H9 (cell line): ENCODE results near the gene ANKRD12. TPM values are rescaled to one million over a fixed set of nuclear protein-coding genes. Genes with fewer than 3 reads are reported as not detected.

ENCODE experiments used
- DNase-seq: peaks from one replicate; pipeline ENCODE4 v3.0.0-alpha.2; 2017
- H2AFZ ChIP-seq: one replicate; pipeline ENCODE4 v1.6.1; 2013; ENCODE audit warnings: mild to moderate bottlenecking, low read length, control low read depth, moderate library complexity
- H2AK5ac ChIP-seq: 2 replicates; pipeline ENCODE4 v1.6.1; 2013; ENCODE audit warnings: low read length, control low read depth, mixed read lengths; ENCODE audit not compliant: insufficient read length
- H2BK120ac ChIP-seq: one replicate; pipeline ENCODE4 v1.6.1; 2013; ENCODE audit warnings: low read depth, mild to moderate bottlenecking, low read length, control low read depth, inconsistent platforms; ENCODE audit not compliant: poor library complexity, severe bottlenecking
- H2BK12ac ChIP-seq: 2 replicates; pipeline ENCODE4 v1.6.1; 2013; ENCODE audit warnings: low read length, control low read depth, mixed read lengths, low read depth; ENCODE audit not compliant: insufficient read length
- H2BK15ac ChIP-seq: 2 replicates; pipeline ENCODE4 v1.6.1; 2013; ENCODE audit warnings: low read depth, low read length, control low read depth
- H2BK20ac ChIP-seq: one replicate; pipeline ENCODE4 v1.6.1; 2013; ENCODE audit warnings: low read depth, mild to moderate bottlenecking, low read length, control low read depth, inconsistent platforms; ENCODE audit not compliant: poor library complexity, severe bottlenecking
- H2BK5ac ChIP-seq: 2 replicates; pipeline ENCODE4 v1.6.1; 2013; ENCODE audit warnings: low read length, control low read depth, mixed read lengths; ENCODE audit not compliant: insufficient read length
- H3K14ac ChIP-seq: 2 replicates; pipeline ENCODE4 v1.6.1; 2013; ENCODE audit warnings: low read length, control low read depth; ENCODE audit not compliant: insufficient read depth
- H3K18ac ChIP-seq: 2 replicates; pipeline ENCODE4 v1.6.1; 2013; ENCODE audit warnings: low read depth, mild to moderate bottlenecking, mixed read lengths, low read length, control low read depth; ENCODE audit not compliant: insufficient read length
- H3K23ac ChIP-seq: 2 replicates; pipeline ENCODE4 v1.6.1; 2013; ENCODE audit warnings: low read length, control low read depth, mixed read lengths, low read depth; ENCODE audit not compliant: insufficient read length
- H3K23me2 ChIP-seq: 2 replicates; pipeline ENCODE4 v1.6.1; 2013; ENCODE audit warnings: low read depth, mild to moderate bottlenecking, mixed read lengths, low read length, control low read depth; ENCODE audit not compliant: insufficient read length, poor library complexity, severe bottlenecking
- H3K27ac ChIP-seq: 2 replicates; pipeline ENCODE4 v1.5.1; 2013; ENCODE audit warnings: low read length, control low read depth, mixed read lengths, low read depth; ENCODE audit not compliant: insufficient read length
- H3K27me3 ChIP-seq: 2 replicates; pipeline ENCODE4 v1.6.1; 2013; ENCODE audit warnings: low read length, control low read depth, inconsistent platforms; ENCODE audit not compliant: insufficient read depth
- H3K4ac ChIP-seq: 2 replicates; pipeline ENCODE4 v1.6.1; 2013; ENCODE audit warnings: low read depth, mild to moderate bottlenecking, control low read depth, inconsistent platforms, low read length, moderate library complexity
- H3K4me1 ChIP-seq: 2 replicates; pipeline ENCODE4 v1.6.1; 2013; ENCODE audit warnings: low read length, control low read depth, inconsistent platforms; ENCODE audit not compliant: insufficient read depth
- H3K4me2 ChIP-seq: 2 replicates; pipeline ENCODE4 v1.6.1; 2013; ENCODE audit warnings: low read length, control low read depth, mixed read lengths; ENCODE audit not compliant: insufficient read length, insufficient read depth
- H3K56ac ChIP-seq: 2 replicates; pipeline ENCODE4 v1.6.1; 2013; ENCODE audit warnings: low read depth, mild to moderate bottlenecking, mixed read lengths, low read length, control low read depth; ENCODE audit not compliant: insufficient read length
- H3K79me1 ChIP-seq: 2 replicates; pipeline ENCODE4 v1.6.1; 2013; ENCODE audit warnings: low read depth, mild to moderate bottlenecking, moderate library complexity, low read length, control low read depth, inconsistent platforms; ENCODE audit not compliant: insufficient read depth, poor library complexity, severe bottlenecking
- H3K79me2 ChIP-seq: 2 replicates; pipeline ENCODE4 v1.6.1; 2013; ENCODE audit warnings: low read length, control low read depth, inconsistent platforms; ENCODE audit not compliant: insufficient read depth
- H3K9ac ChIP-seq: 2 replicates; pipeline ENCODE4 v1.6.1; 2013; ENCODE audit warnings: low read length, control low read depth, mixed read lengths; ENCODE audit not compliant: insufficient read length; ENCODE audit errors: extremely low read depth
- H3K9me3 ChIP-seq: one replicate; pipeline ENCODE4 v1.6.1; 2013; ENCODE audit warnings: low read depth, low read length, inconsistent platforms; ENCODE audit not compliant: control insufficient read depth
- H3T11ph ChIP-seq: one replicate; pipeline ENCODE4 v1.6.1; 2013; ENCODE audit warnings: mild to moderate bottlenecking, low read length, control low read depth, inconsistent platforms
- H4K20me1 ChIP-seq: one replicate; pipeline ENCODE4 v1.6.1; 2013; ENCODE audit not compliant: control insufficient read depth, insufficient read length, insufficient read depth
- H4K5ac ChIP-seq: 2 replicates; pipeline ENCODE4 v1.6.1; 2013; ENCODE audit warnings: low read depth, mild to moderate bottlenecking, mixed read lengths, low read length, control low read depth; ENCODE audit not compliant: insufficient read length
- H4K8ac ChIP-seq: replicated peaks from 2 replicates; pipeline ENCODE4 v1.6.1; 2013; ENCODE audit warnings: low read length, control low read depth, mixed read lengths, low read depth; ENCODE audit not compliant: insufficient read length
- H4K91ac ChIP-seq: 2 replicates; pipeline ENCODE4 v1.6.1; 2013; ENCODE audit warnings: low read depth, mild to moderate bottlenecking, moderate library complexity, mixed read lengths, low read length, control low read depth; ENCODE audit not compliant: insufficient read length
- H3K27ac Mint-ChIP-seq, 3 experiments: 2 replicates in 2 of 3; 3 replicates in 1 of 3; pipeline ENCODE4 v1.8.0; 2020 to 2021; ENCODE audit warnings: mixed read lengths in 3 of 3, mild to moderate bottlenecking in 1 of 3, moderate library complexity in 1 of 3
- H3K27me3 Mint-ChIP-seq: 2 replicates; pipeline ENCODE4 v1.8.0; 2021; ENCODE audit warnings: low read depth, mild to moderate bottlenecking, moderate library complexity, mixed read lengths
- H3K36me3 Mint-ChIP-seq, 3 experiments: 2 replicates in 2 of 3; 3 replicates in 1 of 3; pipeline ENCODE4 v1.8.0; 2020 to 2021; ENCODE audit warnings: low read depth in 3 of 3, mixed read lengths in 3 of 3; ENCODE audit not compliant: insufficient read depth in 1 of 3
- H3K4me1 Mint-ChIP-seq, 2 experiments: 2 replicates each; pipeline ENCODE4 v1.8.0; 2020; ENCODE audit warnings: mixed read lengths in 2 of 2
- H3K4me3 Mint-ChIP-seq, 2 experiments: 2 replicates in 1 of 2; 3 replicates in 1 of 2; pipeline ENCODE4 v1.8.0; 2020 to 2021; ENCODE audit warnings: mild to moderate bottlenecking in 2 of 2, mixed read lengths in 2 of 2, moderate library complexity in 1 of 2
- H3K9me3 Mint-ChIP-seq, 2 experiments: 2 replicates in 1 of 2; 3 replicates in 1 of 2; pipeline ENCODE4 v1.8.0; 2020; ENCODE audit warnings: mild to moderate bottlenecking in 2 of 2, mixed read lengths in 2 of 2, moderate library complexity in 1 of 2
- CTCF ChIP-seq: fragments of 200-600 bp; sonication (generic); conservative IDR thresholded peaks from 3 replicates; pipeline ENCODE4 v1.8.0; 2021; ENCODE audit warnings: antibody characterized with exemption, mild to moderate bottlenecking
- WGBS: extraction: QIAGEN DNeasy Blood & Tissue Kit; methylation state at CpG from one replicate; pipeline ENCODE4 v1.1.7; 2013; ENCODE audit warnings: missing lambda C conversion rate, low lambda C conversion rate, mixed read lengths; ENCODE audit not compliant: insufficient read length; ENCODE audit errors: extremely low coverage; 5-methylcytosine and 5-hydroxymethylcytosine counted together
- total RNA-seq: library from RNA; stranded (reverse); gene quantifications from 2 replicates; pipeline ENCODE4 v1.2.1, GENCODE V29; 2021

The ANKRD12 gene
- total RNA-seq, 1 experiment from 2014 or later = 38.9 TPM

- no peak for TF ChIP-seq CTCF
- H4K91ac ChIP-seq = no peak overlapping the region
- Mint-ChIP-seq H3K36me3 (peaks cover 2 to 6% (median 3%) of the 10 kb centered on the region in 3 experiments; a peak in 4 of 7 replicates), H3K27ac (no peak overlapping the region), H3K4me3 (no peak overlapping the region), H3K27me3 (no peaks in the 10 kb centered on the region; the same call in none of the 2 replicates), H3K4me1 (peaks cover 0 to 3% of the 10 kb centered on the region in 2 experiments; a peak in 1 of 4 replicates), H3K9me3 (peaks cover 3 to 5% of the 10 kb centered on the region in 2 experiments; a peak in 3 of 5 replicates)
- H3T11ph ChIP-seq = no peak overlapping the region
- H2BK15ac ChIP-seq = no peak overlapping the region
- H2BK5ac ChIP-seq = no peak overlapping the region
- H3K23ac ChIP-seq = no peak overlapping the region
- H3K27ac ChIP-seq = no peak overlapping the region
- H2BK12ac ChIP-seq = no peak overlapping the region
- no peak overlapping the region for H3K9ac ChIP-seq
- no peak overlapping the region for H2AK5ac ChIP-seq
- no peak overlapping the region for H2BK120ac ChIP-seq
- H3K4me1 ChIP-seq = no peaks in the 10 kb centered on the region
- H3K79me1 ChIP-seq = no peaks in the 10 kb centered on the region
- no peak for DNase-seq
- no CpG with 5 or more reads among the region's 3 CpGs for WGBS
- H3K18ac ChIP-seq = no peak overlapping the region
- no peak overlapping the region for H4K8ac ChIP-seq
- H3K9me3 ChIP-seq = no peaks in the 10 kb centered on the region
- H3K14ac ChIP-seq = no peak overlapping the region
- H3K79me2 ChIP-seq = no peaks in the 10 kb centered on the region
- no peak overlapping the region for H3K4ac ChIP-seq
- H3K23me2 ChIP-seq = no peaks in the 10 kb centered on the region
- H2AFZ ChIP-seq = no peak overlapping the region
- no peaks in the 10 kb centered on the region for H3K27me3 ChIP-seq
- H3K4me2 ChIP-seq = no peak overlapping the region
- no peaks in the 10 kb centered on the region for H4K20me1 ChIP-seq
- no peak overlapping the region for H2BK20ac ChIP-seq
- no peak overlapping the region for H4K5ac ChIP-seq
- no peak overlapping the region for H3K56ac ChIP-seq
These were observed 187.3 kb downstream of the ANKRD12 start for GRCh38 chr18:9323750-9324445.
